Tibial nerve (tissue), 4 donors: ENCODE results near the gene ELMO1.

Experiments used
- EP300 ChIP-seq, 2 donors: sonication (generic); formaldehyde crosslinking; IDR thresholded peaks; one replicate each; pipeline ENCODE4 v1.6.1; 2017; ENCODE audit warnings: antibody characterized with exemption in 2 of 2, mild to moderate bottlenecking in 1 of 2
- POLR2A ChIP-seq, 2 donors: fragments of 450-650 bp; IDR thresholded peaks; one replicate each; pipeline ENCODE4 v1.6.1; 2017; ENCODE audit warnings: antibody characterized with exemption in 2 of 2, mild to moderate bottlenecking in 2 of 2, moderate library complexity in 2 of 2
- TF ChIP-seq, protein P1 (sequence below), 5 experiments: fragments of 200-600 bp in 3 of 5; fragments of 450-650 bp in 2 of 5; sonication (generic) in 3 of 5; IDR thresholded peaks; one replicate each; pipeline ENCODE4 v1.5.1; 2016 to 2019; ENCODE audit warnings: antibody characterized with exemption in 5 of 5, mild to moderate bottlenecking in 3 of 5, moderate library complexity in 2 of 5

- TF ChIP-seq, protein P1, sequence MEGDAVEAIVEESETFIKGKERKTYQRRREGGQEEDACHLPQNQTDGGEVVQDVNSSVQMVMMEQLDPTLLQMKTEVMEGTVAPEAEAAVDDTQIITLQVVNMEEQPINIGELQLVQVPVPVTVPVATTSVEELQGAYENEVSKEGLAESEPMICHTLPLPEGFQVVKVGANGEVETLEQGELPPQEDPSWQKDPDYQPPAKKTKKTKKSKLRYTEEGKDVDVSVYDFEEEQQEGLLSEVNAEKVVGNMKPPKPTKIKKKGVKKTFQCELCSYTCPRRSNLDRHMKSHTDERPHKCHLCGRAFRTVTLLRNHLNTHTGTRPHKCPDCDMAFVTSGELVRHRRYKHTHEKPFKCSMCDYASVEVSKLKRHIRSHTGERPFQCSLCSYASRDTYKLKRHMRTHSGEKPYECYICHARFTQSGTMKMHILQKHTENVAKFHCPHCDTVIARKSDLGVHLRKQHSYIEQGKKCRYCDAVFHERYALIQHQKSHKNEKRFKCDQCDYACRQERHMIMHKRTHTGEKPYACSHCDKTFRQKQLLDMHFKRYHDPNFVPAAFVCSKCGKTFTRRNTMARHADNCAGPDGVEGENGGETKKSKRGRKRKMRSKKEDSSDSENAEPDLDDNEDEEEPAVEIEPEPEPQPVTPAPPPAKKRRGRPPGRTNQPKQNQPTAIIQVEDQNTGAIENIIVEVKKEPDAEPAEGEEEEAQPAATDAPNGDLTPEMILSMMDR (IDR thresholded peaks at IDR 0.05) = no peak
- TF ChIP-seq POLR2A (IDR thresholded peaks at IDR 0.05) (no peak), EP300 (IDR thresholded peaks at IDR 0.05) (no peak)
Measured at GRCh38 chr7:37332243-37333016, 116.2 kb downstream of the ELMO1 start.
